ENCODE data around the gene ABRACL.

GRCh38 chr6:139017227-139017626, 11.3 kb upstream of the ABRACL start:
- TF ChIP-seq POLR2A (IDR thresholded peaks at IDR 0.05) (no peak), CTCF (IDR thresholded peaks at IDR 0.05) (no peak)
